ENCODE results near the gene UTF1. TPM values are rescaled to one million over a fixed set of nuclear protein-coding genes. Genes with fewer than 3 reads are reported as not detected.

The UTF1 gene
- total and polyA plus RNA-seq, 9 of the 15 experiments (the other 6 are each of a cell fraction or from before 2014, with no cell fraction given): 0.35 to 0.46 TPM; not detected in 7

DNA sequence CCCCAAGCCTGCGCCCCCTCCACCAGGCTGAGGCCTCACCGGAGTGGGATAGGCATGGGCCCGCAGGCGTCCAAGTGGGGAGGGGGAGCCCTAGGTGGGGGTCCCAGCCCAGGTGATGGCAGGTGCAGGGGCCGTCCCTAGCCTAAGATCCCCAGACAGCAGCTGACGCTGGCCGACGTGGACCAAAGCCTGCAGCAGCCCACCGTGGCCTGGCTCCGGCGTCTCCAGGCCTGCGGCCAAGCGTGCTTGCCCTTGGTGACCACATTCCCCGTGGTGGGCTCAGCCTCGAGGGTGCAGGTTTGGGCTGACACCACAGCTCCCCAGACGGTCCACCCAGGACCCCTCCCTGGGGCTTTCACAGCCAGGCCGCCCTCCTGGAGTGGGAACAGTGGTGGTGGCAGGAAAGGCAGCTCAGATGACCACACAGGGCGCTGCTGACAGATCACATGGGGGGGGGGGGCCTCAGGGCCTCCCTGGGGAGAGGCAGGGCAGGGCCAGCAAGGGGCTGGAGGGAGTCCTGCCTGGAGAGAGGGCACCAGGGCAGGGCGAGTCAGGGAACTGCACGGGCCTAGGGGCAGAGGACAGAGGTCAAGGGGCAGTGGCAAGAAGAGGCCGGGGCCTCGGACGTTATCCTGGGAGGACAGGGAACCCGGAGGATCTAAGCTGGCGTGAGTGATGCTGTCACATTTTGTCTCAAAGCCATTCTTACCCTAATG is 47.4 kb downstream of the UTF1 start:
- peaks cover 40 to 83% of the 10 kb centered on the region in 2 experiments for H3K4me1 ChIP-seq (replicated peaks in 1 of 2; ENCODE audit: control insufficient read depth in 2 of 2, insufficient read depth in 2 of 2, low read length in 2 of 2)
- peaks cover 3% of the 10 kb centered on the region for H3K9me1 ChIP-seq (ENCODE audit: control insufficient read depth, insufficient read depth, low read length)
- peak overlapping the region; percentile 92 for H3K27ac ChIP-seq (ENCODE audit: extremely low read depth, low read depth, low read length)
- FAIRE-seq: no peak
- H3K9ac ChIP-seq (ENCODE audit: insufficient read depth in 1 of 2, low read depth in 2 of 2, low read length in 2 of 2): peak overlapping the region; percentile 61 to 77; a peak in 2 of 4 replicates
- in situ Hi-C loops (cut with MboI): no loop called here
- 75% methylated on average over 5 of the region's 25 CpGs for WGBS (ENCODE audit: insufficient coverage, low coverage, missing lambda C conversion rate)
- no peak overlapping the region for H2AFZ ChIP-seq (ENCODE audit: low read depth, low read length)
- ChIA-PET CTCF (ENCODE audit: low intra/inter-chr PET ratio) (no interaction called here), POLR2A (interaction anchor here (0.9 to 1.4 kb wide), 3 partner anchors 21 to 32 kb away, joined by 3 to 4 read pairs (median 4); no protein-coding TSS in a partner anchor)
- H3K9me3 ChIP-seq (replicated peaks; ENCODE audit: control insufficient read depth, insufficient read depth, low read depth, low read length): no peaks in the 10 kb centered on the region
- H3K36me3 ChIP-seq (ENCODE audit: control insufficient read depth, insufficient read depth, low read length): peaks cover 19% of the 10 kb centered on the region; the same call in 1 of the 3 replicates
- no peak overlapping the region for H3K4me3 ChIP-seq
- H3K4me2 ChIP-seq (ENCODE audit: insufficient read depth, low read length): peak overlapping the region; percentile 72; the same call in 1 of the 2 replicates
- DNase-seq (ENCODE audit: extremely low read depth in 1 of 4, low spot score in 3 of 4): no peak
- no peak for ATAC-seq
- BruUV-seq (replicated peaks): no TSS peak
- H3K27me3 ChIP-seq (ENCODE audit: control insufficient read depth in 2 of 2, insufficient read depth in 2 of 2, low read length in 2 of 2): no peaks in the 10 kb centered on the region
- no peaks in the 10 kb centered on the region for H3K79me2 ChIP-seq (ENCODE audit: control insufficient read depth, insufficient read depth, low read length)
- H4K20me1 ChIP-seq (replicated peaks; ENCODE audit: control insufficient read depth, insufficient read depth, low read length): no peaks in the 10 kb centered on the region
- intact Hi-C loops (cut with micrococcal nuclease): no loop called here
- TF ChIP-seq RBM22 (IDR thresholded peaks at IDR 0.05; ENCODE audit: low read depth, low read length, poor library complexity, severe bottlenecking): peak; percentile 43
- TF ChIP-seq, protein P1, sequence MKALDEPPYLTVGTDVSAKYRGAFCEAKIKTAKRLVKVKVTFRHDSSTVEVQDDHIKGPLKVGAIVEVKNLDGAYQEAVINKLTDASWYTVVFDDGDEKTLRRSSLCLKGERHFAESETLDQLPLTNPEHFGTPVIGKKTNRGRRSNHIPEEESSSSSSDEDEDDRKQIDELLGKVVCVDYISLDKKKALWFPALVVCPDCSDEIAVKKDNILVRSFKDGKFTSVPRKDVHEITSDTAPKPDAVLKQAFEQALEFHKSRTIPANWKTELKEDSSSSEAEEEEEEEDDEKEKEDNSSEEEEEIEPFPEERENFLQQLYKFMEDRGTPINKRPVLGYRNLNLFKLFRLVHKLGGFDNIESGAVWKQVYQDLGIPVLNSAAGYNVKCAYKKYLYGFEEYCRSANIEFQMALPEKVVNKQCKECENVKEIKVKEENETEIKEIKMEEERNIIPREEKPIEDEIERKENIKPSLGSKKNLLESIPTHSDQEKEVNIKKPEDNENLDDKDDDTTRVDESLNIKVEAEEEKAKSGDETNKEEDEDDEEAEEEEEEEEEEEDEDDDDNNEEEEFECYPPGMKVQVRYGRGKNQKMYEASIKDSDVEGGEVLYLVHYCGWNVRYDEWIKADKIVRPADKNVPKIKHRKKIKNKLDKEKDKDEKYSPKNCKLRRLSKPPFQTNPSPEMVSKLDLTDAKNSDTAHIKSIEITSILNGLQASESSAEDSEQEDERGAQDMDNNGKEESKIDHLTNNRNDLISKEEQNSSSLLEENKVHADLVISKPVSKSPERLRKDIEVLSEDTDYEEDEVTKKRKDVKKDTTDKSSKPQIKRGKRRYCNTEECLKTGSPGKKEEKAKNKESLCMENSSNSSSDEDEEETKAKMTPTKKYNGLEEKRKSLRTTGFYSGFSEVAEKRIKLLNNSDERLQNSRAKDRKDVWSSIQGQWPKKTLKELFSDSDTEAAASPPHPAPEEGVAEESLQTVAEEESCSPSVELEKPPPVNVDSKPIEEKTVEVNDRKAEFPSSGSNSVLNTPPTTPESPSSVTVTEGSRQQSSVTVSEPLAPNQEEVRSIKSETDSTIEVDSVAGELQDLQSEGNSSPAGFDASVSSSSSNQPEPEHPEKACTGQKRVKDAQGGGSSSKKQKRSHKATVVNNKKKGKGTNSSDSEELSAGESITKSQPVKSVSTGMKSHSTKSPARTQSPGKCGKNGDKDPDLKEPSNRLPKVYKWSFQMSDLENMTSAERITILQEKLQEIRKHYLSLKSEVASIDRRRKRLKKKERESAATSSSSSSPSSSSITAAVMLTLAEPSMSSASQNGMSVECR (CRISPR knock-in tag; IDR thresholded peaks at IDR 0.05): 0 out of 2 replicates have a peak, but pooled peaks have one; percentile 27
- TF ChIP-seq, protein P2, sequence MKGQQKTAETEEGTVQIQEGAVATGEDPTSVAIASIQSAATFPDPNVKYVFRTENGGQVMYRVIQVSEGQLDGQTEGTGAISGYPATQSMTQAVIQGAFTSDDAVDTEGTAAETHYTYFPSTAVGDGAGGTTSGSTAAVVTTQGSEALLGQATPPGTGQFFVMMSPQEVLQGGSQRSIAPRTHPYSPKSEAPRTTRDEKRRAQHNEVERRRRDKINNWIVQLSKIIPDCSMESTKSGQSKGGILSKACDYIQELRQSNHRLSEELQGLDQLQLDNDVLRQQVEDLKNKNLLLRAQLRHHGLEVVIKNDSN (CRISPR knock-in tag; IDR thresholded peaks at IDR 0.05): 0 out of 2 replicates have a peak, but pooled peaks have one; percentile 37
- no peak for TF ChIP-seq PCBP1 (IDR thresholded peaks at IDR 0.05; ENCODE audit: low read depth, low read length, poor library complexity, severe bottlenecking)
- TF ChIP-seq, protein P3, sequence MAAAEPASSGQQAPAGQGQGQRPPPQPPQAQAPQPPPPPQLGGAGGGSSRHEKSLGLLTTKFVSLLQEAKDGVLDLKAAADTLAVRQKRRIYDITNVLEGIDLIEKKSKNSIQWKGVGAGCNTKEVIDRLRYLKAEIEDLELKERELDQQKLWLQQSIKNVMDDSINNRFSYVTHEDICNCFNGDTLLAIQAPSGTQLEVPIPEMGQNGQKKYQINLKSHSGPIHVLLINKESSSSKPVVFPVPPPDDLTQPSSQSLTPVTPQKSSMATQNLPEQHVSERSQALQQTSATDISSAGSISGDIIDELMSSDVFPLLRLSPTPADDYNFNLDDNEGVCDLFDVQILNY (CRISPR knock-in tag; IDR thresholded peaks at IDR 0.05): no peak
- peak; percentile 27 for TF ChIP-seq FIP1L1 (IDR thresholded peaks at IDR 0.05; ENCODE audit: low read depth, low read length, poor library complexity, severe bottlenecking)
- TF ChIP-seq, protein P4, sequence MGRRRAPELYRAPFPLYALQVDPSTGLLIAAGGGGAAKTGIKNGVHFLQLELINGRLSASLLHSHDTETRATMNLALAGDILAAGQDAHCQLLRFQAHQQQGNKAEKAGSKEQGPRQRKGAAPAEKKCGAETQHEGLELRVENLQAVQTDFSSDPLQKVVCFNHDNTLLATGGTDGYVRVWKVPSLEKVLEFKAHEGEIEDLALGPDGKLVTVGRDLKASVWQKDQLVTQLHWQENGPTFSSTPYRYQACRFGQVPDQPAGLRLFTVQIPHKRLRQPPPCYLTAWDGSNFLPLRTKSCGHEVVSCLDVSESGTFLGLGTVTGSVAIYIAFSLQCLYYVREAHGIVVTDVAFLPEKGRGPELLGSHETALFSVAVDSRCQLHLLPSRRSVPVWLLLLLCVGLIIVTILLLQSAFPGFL (CRISPR knock-in tag; IDR thresholded peaks at IDR 0.05): no peak
- TF ChIP-seq NR2F6 (CRISPR knock-in tag; IDR thresholded peaks at IDR 0.05): no peak
- TF ChIP-seq, protein P5, sequence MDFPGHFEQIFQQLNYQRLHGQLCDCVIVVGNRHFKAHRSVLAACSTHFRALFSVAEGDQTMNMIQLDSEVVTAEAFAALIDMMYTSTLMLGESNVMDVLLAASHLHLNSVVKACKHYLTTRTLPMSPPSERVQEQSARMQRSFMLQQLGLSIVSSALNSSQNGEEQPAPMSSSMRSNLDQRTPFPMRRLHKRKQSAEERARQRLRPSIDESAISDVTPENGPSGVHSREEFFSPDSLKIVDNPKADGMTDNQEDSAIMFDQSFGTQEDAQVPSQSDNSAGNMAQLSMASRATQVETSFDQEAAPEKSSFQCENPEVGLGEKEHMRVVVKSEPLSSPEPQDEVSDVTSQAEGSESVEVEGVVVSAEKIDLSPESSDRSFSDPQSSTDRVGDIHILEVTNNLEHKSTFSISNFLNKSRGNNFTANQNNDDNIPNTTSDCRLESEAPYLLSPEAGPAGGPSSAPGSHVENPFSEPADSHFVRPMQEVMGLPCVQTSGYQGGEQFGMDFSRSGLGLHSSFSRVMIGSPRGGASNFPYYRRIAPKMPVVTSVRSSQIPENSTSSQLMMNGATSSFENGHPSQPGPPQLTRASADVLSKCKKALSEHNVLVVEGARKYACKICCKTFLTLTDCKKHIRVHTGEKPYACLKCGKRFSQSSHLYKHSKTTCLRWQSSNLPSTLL (IDR thresholded peaks at IDR 0.05): no peak

Measured in K562 (cell line).